ENCODE results near the gene CADPS. TPM values are rescaled to one million over a fixed set of nuclear protein-coding genes. Genes with fewer than 3 reads are reported as not detected.

The CADPS gene
- total RNA-seq, 2 experiments from 2014 or later, result not detected

GRCh38 chr3:62481962-62482361 is 393.3 kb downstream of the CADPS start:
- Mint-ChIP-seq H3K36me3 (no peaks in the 10 kb centered on the region), H3K27me3 (peaks cover 3% of the 10 kb centered on the region), H3K4me1 (no peaks in the 10 kb centered on the region), H3K9me3 (no peaks in the 10 kb centered on the region), H3K27ac (no peak overlapping the region), H3K4me3 (no peak overlapping the region)
- no peak for DNase-seq

GRCh38 chr3:62480056-62480455 is 395.2 kb downstream of the CADPS start:
- H3K27me3 Mint-ChIP-seq, result peaks cover 3% of the 10 kb centered on the region
- no peaks in the 10 kb centered on the region for H3K9me3 Mint-ChIP-seq
- no peak overlapping the region for H3K4me3 Mint-ChIP-seq
- DNase-seq, result no peak
- H3K4me1 Mint-ChIP-seq, result no peaks in the 10 kb centered on the region
- no peaks in the 10 kb centered on the region for H3K36me3 Mint-ChIP-seq
- H3K27ac Mint-ChIP-seq, result no peak overlapping the region

- DNase-seq, result no peak
- Mint-ChIP-seq H3K9me3 (no peaks in the 10 kb centered on the region), H3K27me3 (peaks cover 3% of the 10 kb centered on the region), H3K4me3 (no peak overlapping the region), H3K27ac (no peak overlapping the region), H3K4me1 (no peaks in the 10 kb centered on the region), H3K36me3 (no peaks in the 10 kb centered on the region)
Observed at GRCh38 chr3:62479326-62479725, 395.9 kb downstream of the CADPS start.

- peaks cover 5% of the 10 kb centered on the region for H3K27me3 Mint-ChIP-seq
- H3K4me1 Mint-ChIP-seq, result no peaks in the 10 kb centered on the region
- no peaks in the 10 kb centered on the region for H3K36me3 Mint-ChIP-seq
- no peak for DNase-seq
- H3K9me3 Mint-ChIP-seq, result no peaks in the 10 kb centered on the region
- H3K27ac Mint-ChIP-seq, result no peak overlapping the region
- no peak overlapping the region for H3K4me3 Mint-ChIP-seq
Observed at GRCh38 chr3:62475306-62475705, 399.9 kb downstream of the CADPS start.

- Mint-ChIP-seq H3K4me1 (no peaks in the 10 kb centered on the region), H3K9me3 (no peaks in the 10 kb centered on the region), H3K27ac (no peak overlapping the region), H3K27me3 (peaks cover 9% of the 10 kb centered on the region), H3K36me3 (no peaks in the 10 kb centered on the region), H3K4me3 (no peak overlapping the region)
- no peak for DNase-seq
Observed at GRCh38 chr3:62467966-62468722, 407.1 kb downstream of the CADPS start.

- H3K36me3 Mint-ChIP-seq, result no peaks in the 10 kb centered on the region
- H3K4me1 Mint-ChIP-seq, result no peaks in the 10 kb centered on the region
- no peak overlapping the region for H3K4me3 Mint-ChIP-seq
- peaks cover 3% of the 10 kb centered on the region for H3K27me3 Mint-ChIP-seq
- no peak overlapping the region for H3K27ac Mint-ChIP-seq
- H3K9me3 Mint-ChIP-seq, result no peaks in the 10 kb centered on the region
- DNase-seq, result no peak
Observed at GRCh38 chr3:62462788-62463187, 412.4 kb downstream of the CADPS start.

- H3K27me3 Mint-ChIP-seq, result peaks cover 3% of the 10 kb centered on the region
- H3K4me3 Mint-ChIP-seq, result no peak overlapping the region
- no peaks in the 10 kb centered on the region for H3K9me3 Mint-ChIP-seq
- no peak overlapping the region for H3K27ac Mint-ChIP-seq
- no peaks in the 10 kb centered on the region for H3K36me3 Mint-ChIP-seq
- no peak for DNase-seq
- no peaks in the 10 kb centered on the region for H3K4me1 Mint-ChIP-seq
Observed at GRCh38 chr3:62462104-62462762, 413.0 kb downstream of the CADPS start.

GRCh38 chr3:62454916-62455315 is 420.3 kb downstream of the CADPS start:
- Mint-ChIP-seq H3K27ac (no peak overlapping the region), H3K4me1 (peaks cover 24% of the 10 kb centered on the region), H3K36me3 (no peaks in the 10 kb centered on the region), H3K27me3 (peaks cover 3% of the 10 kb centered on the region), H3K4me3 (no peak overlapping the region), H3K9me3 (no peaks in the 10 kb centered on the region)
- no peak for DNase-seq

GRCh38 chr3:62453448-62453847 is 421.8 kb downstream of the CADPS start:
- Mint-ChIP-seq H3K4me1 (peaks cover 24% of the 10 kb centered on the region), H3K27me3 (no peaks in the 10 kb centered on the region), H3K9me3 (no peaks in the 10 kb centered on the region), H3K36me3 (no peaks in the 10 kb centered on the region), H3K4me3 (no peak overlapping the region), H3K27ac (no peak overlapping the region)
- no peak for DNase-seq

- Mint-ChIP-seq H3K27ac (peak overlapping the region; percentile 3), H3K4me1 (peaks cover 32% of the 10 kb centered on the region), H3K36me3 (no peaks in the 10 kb centered on the region), H3K27me3 (no peaks in the 10 kb centered on the region), H3K9me3 (no peaks in the 10 kb centered on the region), H3K4me3 (no peak overlapping the region)
- DNase-seq, result peak; percentile 3
Observed at GRCh38 chr3:62451211-62451887, 423.9 kb downstream of the CADPS start.

- Mint-ChIP-seq H3K4me3 (no peak overlapping the region), H3K4me1 (peaks cover 23% of the 10 kb centered on the region), H3K27ac (peak overlapping the region; percentile 81), H3K9me3 (peaks cover 5% of the 10 kb centered on the region), H3K36me3 (no peaks in the 10 kb centered on the region), H3K27me3 (no peaks in the 10 kb centered on the region)
- no peak for DNase-seq
Observed at GRCh38 chr3:62446337-62446940, 428.8 kb downstream of the CADPS start.

- H3K36me3 Mint-ChIP-seq, result no peaks in the 10 kb centered on the region
- H3K27me3 Mint-ChIP-seq, result no peaks in the 10 kb centered on the region
- peaks cover 5% of the 10 kb centered on the region for H3K9me3 Mint-ChIP-seq
- no peak overlapping the region for H3K4me3 Mint-ChIP-seq
- H3K27ac Mint-ChIP-seq, result peak overlapping the region; percentile 54
- H3K4me1 Mint-ChIP-seq, result peaks cover 18% of the 10 kb centered on the region
- no peak for DNase-seq
Observed at GRCh38 chr3:62445275-62445674, 429.9 kb downstream of the CADPS start.

- Mint-ChIP-seq H3K9me3 (peaks cover 5% of the 10 kb centered on the region), H3K27me3 (peaks cover 9% of the 10 kb centered on the region), H3K27ac (no peak overlapping the region)
Observed at GRCh38 chr3:62439978-62440377, 435.2 kb downstream of the CADPS start.

GRCh38 chr3:62439176-62439813 is 435.9 kb downstream of the CADPS start:
- no peaks in the 10 kb centered on the region for H3K4me1 Mint-ChIP-seq
- peaks cover 5% of the 10 kb centered on the region for H3K9me3 Mint-ChIP-seq
- H3K4me3 Mint-ChIP-seq, result no peak overlapping the region
- DNase-seq, result no peak
- H3K27me3 Mint-ChIP-seq, result peaks cover 13% of the 10 kb centered on the region
- no peaks in the 10 kb centered on the region for H3K36me3 Mint-ChIP-seq
- H3K27ac Mint-ChIP-seq, result no peak overlapping the region

More at GRCh38 chr3:62439978-62440377, 435.2 kb downstream of the CADPS start:
- Mint-ChIP-seq H3K4me3 (no peak overlapping the region), H3K4me1 (peaks cover 2% of the 10 kb centered on the region), H3K36me3 (no peaks in the 10 kb centered on the region)
- no peak for DNase-seq

- no peaks in the 10 kb centered on the region for H3K36me3 Mint-ChIP-seq
Observed at GRCh38 chr3:62436785-62437184, 438.4 kb downstream of the CADPS start.

More at GRCh38 chr3:62436785-62437184, 438.4 kb downstream of the CADPS start:
- Mint-ChIP-seq H3K4me3 (no peak overlapping the region), H3K27me3 (peaks cover 13% of the 10 kb centered on the region), H3K9me3 (no peaks in the 10 kb centered on the region), H3K4me1 (no peaks in the 10 kb centered on the region), H3K27ac (no peak overlapping the region)
- DNase-seq, result no peak

Data from activated naive CD8-positive, alpha-beta T cell treated with anti-CD3 and anti-CD28 coated beads for 36 hours (primary cell).